DMS53 (cell line): ENCODE measurements around the gene CAMK1G.

Experiments used
- DNase-seq: peaks from one replicate; lab custom pipeline; 2025; lab: John Stamatoyannopoulos, UW

CAMK1G gene

GRCh38 chr1:209565759-209566678 is 17.5 kb upstream of the CAMK1G start:
- peak; percentile 96 for DNase-seq

- no peak for DNase-seq
These were observed 15.8 kb upstream of the CAMK1G start for GRCh38 chr1:209567698-209568175.

DNA sequence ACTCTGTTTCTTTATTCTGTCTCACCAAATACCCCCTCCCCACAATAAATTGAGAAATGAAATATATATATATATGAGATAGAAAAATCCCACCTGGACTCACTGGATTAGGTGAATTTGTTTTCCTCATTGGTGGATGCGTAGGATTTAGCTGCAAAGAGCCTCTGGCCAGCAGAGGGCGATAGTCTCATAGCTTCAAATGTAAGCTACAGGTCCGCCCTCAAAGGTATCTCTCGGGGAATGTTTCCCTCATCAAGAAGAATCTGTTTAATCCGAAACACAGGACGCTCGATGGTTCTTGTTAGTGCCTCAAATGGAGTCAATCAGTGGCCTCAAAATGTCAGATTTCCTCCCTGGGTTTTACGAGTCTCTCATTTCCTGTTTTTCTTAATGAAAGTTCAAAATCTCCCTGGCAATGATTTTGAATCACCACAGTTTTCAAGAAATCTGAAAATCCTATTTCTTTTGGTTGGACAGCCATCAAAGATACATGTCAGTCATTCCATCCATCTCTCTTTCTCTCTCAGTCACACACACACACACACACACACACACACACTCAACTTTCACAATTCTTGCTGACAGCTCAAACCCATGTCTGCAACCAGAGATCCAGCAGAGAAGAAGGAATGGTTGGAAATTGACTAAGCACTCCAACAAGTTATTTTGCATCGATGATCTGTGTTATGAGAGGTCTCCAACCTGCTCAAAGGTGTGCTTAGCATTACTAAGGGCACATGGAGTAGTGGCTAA is 13.9 kb upstream of the CAMK1G start:
- peak; percentile 95 for DNase-seq

DNA sequence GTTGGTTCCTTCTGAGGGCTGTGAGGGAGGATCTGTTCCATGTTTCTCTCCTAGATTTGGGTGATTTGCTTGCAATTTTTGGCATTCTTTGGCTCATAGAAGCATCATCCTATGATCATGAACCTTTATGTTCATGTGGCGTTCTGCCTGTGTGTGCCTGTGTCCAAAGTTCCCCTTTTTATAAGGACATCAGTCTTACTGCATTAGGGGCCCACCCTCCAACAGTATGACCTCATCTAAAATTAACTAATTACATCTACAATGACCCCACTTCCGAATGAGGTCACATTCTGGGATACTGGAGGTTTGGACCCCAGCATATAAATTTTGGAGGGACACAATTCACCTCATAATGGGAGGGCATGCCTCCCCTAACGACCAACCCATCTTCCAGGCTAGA is 12.8 kb upstream of the CAMK1G start:
- DNase-seq: no peak

- DNase-seq: peak; percentile 92
These were observed 6.9 kb upstream of the CAMK1G start for GRCh38 chr1:209576392-209577197.

DNA sequence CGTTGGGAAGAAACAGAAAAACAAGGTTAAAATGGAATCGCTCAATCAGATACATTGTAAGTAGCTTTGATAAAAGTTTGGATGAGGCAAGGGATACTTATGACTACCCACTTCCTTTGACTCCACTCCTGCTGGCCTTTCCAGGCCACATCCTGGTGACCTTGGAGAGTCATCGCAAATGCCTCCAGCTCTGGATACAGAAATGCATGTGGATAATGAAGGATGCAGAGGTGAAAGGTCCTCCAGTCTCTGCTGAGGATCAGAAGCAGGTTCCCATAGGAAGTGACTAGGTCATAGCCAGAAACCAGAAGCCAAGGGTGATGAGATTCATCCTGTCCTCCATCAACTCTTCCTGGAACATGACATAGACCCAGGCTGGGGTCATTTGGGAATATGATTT is 6.2 kb upstream of the CAMK1G start:
- DNase-seq: no peak

- DNase-seq: no peak
These were observed 2.9 kb upstream of the CAMK1G start for GRCh38 chr1:209580577-209580976.

DNA sequence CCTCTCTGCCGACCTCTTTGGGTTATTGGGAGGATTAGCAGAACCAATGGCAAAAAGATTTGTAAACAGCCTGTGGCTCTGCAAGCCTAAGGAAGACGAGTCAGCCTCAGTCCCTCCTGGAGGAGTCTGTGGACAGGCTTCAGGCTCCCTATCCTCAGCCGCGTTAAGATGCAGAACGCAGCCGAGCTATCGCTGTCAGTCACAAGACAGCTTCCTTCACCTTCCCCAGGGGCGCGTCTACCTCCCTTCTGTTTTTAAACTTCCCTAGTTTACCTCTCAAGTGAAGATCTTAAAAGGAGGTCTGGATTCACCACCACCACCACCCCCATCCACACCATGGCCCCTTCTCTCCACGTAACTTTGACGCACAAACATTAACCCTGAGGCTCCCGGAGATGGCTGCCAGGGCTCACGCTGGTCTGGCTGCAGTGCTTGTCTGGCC is 738 bp downstream of the CAMK1G start:
- DNase-seq: no peak

GRCh38 chr1:209585197-209585596 is 1.7 kb downstream of the CAMK1G start:
- DNase-seq: no peak

- DNase-seq: peak; percentile 61
These were observed 2.2 kb downstream of the CAMK1G start for GRCh38 chr1:209585672-209586071.

DNA sequence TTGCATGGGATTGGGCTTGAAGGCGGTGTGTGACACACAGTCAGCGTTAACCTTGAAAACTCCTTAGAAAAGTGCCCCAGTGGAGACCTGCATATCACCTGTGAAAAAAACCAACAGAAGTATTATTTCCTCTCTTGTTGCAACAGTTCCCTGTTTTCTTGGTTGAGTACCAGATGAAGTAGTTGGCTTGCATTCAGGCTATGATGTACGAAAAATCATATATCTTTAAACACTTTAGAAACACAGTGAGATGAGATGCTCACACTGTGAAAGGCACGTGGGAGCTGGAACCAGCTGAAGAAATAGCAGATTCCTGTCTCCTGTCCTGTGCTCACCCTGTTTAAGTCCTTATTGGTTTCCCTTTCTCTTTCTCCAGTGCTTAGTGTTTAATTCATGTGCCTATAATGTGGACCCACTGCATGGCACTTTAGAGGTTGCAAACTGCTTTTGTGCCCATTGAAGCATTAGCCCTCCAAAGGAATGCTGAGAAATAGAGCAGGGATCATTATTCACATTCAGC is 2.8 kb downstream of the CAMK1G start:
- no peak for DNase-seq

- DNase-seq: no peak
These were observed 4.3 kb downstream of the CAMK1G start for GRCh38 chr1:209587789-209588188.

GRCh38 chr1:209589440-209589839 is 5.9 kb downstream of the CAMK1G start:
- DNase-seq: no peak

DNA sequence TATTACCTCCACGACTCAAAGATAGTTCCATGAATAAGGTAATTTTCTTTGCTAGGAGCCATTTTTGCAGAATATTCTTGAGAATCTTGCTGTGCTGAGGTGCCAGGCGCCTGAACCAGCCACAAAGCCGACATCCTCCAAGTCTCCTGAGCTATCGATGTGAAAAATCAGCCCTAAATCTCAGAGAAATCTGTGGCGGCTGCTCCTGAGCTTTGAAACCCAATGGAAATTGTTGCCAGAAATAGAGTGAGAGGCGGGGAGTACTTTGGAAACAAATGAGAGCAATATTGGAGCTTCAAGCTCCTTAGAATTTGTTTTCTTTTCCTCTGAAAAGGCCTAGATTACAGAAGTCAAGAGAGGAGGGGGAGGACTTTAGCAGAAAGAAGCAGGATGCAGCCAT is 6.3 kb downstream of the CAMK1G start:
- DNase-seq: no peak

DNA sequence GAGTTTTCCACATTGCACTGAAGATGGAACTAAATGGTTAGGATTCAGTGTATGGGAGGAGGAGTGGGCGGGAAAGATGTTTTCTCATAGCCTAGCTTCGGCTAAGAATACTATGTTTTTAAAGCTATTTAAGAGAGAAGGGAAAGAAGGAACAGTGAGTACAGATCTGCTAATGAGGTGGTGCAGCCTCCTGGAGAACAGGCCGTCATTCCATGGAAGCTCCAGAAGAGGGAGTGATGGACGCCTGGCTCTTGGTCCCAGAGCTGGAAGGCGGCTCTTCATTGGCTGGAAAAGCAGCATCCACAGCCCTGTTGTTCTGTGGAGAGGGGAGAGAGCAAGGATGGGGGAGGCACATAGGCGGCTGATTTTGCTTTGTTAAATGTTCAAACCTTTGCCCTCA is 6.9 kb downstream of the CAMK1G start:
- DNase-seq: peak; percentile 77

GRCh38 chr1:209593747-209594146 is 10.2 kb downstream of the CAMK1G start:
- no peak for DNase-seq

DNA sequence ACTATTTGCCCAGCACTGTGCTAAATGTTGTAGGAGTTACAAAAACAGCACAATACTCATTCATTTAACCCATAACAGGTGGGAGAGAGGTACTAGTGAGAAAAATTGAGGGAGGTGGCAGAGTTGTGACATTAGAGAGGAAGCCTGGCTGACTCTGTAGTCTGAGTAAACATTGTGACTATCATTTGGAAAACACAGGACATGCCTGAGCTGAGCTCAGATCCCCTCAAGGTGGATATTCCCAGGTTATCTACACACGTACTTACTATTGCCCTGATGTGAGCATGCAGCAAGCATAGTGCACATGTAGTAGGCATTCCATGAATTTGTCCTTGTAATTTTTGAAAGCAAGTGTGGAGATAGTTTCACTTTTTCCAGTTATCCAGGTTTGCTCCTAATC is 10.9 kb downstream of the CAMK1G start:
- DNase-seq: peak; percentile 31

DNA sequence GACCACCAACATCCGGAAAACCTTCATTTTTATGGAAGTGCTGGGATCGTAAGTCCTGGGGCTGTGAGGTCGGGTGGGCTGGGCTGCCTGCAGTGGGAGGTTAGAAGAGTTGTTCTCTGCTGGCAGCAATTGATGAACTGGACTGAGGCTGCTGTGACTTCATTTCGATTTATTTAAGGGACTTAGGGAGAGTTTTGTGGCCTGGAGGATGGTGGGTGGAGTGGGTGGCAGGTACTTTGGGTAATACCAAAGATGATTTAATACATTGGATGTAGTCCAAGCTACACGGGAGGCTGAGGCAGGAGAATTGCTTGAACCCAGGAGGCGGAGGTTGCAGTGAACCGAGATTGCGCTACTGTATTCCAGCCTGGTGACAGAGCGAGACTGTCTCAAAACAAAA is 11.5 kb downstream of the CAMK1G start:
- no peak for DNase-seq

DNA sequence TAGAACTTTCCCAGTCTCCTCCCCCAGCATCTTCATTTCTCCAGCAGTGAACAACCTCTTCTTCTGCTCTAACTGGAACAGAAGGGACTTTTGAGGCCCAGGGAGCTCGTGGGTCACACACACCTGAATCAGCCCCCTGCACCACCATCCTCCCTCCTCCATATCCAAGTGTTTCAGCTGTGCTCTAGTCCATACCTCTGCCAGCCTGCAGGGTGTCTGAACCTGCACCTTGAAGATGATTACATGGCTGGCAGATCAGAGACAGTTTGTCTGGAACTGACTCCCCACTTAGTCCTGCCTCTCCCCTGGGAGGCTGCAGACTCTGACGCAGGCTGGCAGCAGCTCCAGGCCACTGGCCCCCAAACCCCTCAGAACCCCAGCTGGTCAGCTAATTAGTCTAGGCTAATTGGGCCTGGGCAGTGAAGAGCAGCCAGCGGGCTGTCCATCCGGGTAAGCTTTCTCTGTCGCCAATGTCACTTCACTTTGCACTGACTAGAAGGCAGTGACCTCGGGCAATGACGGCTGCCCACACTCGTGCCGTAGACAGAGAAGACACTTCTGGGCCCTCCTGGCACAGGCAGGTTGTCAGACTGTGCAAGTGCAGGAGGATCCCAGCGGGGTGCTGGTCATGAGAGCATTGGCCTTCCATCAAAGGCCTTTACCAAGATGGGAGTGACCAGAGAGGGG is 12.2 kb downstream of the CAMK1G start:
- DNase-seq: no peak

DNA sequence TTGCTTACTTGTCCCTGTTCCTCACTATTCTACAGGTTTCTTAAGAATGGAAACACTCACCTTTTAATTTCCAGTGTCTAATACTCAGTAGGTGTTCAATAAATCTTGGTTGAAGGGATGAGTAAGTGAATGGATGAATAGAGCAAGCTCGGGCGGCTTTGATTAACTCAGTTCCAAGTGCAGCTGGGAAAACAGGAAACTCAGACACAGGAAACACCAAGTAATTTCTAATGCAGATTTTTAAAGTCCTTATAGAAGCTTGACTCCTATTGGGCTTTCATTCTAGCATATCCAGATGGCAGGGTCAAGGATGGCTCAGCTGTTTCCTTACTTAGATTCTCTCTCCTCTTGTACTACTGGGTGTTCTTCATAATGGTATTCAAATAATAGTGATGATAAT is 14.0 kb downstream of the CAMK1G start:
- peak; percentile 21 for DNase-seq

DNA sequence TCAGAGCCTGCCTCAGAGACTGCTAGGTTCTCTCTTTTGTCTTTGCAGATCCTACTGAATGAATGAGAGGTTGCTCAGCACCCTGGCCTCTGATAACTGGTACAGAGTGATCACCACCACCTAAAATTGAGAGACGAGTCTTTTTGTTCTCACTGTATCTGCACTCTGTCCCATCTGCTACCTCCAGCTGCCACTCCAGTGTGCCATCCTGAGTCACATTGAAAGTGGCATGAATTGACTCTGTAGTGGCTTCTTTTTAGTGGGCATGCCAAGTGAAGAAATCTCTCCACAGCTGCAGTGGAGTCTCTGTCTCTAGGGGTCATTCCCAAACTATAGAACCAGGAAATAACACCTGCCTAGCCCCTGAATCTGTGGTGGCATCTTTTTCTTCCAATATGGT is 14.7 kb downstream of the CAMK1G start:
- no peak for DNase-seq
